H1 (cell line): ENCODE results near the gene FOXC2. TPM values are rescaled to one million over a fixed set of nuclear protein-coding genes. Genes with fewer than 3 reads are reported as not detected.

Experiments
- BACH1 ChIP-seq: IDR thresholded peaks from 2 replicates; pipeline ENCODE4 v1.6.1; 2012; ENCODE audit warnings: low read length, improper control_type of control experiment
- CEBPB ChIP-seq: IDR thresholded peaks from 2 replicates; pipeline ENCODE4 v1.6.1; 2012; ENCODE audit warnings: low read depth, low read length
- CHD1 ChIP-seq: IDR thresholded peaks from 2 replicates; pipeline ENCODE4 v1.6.1; 2012; ENCODE audit warnings: low read depth, low read length, improper control_type of control experiment
- CREB1 ChIP-seq: IDR thresholded peaks from 2 replicates; pipeline ENCODE4 v1.6.1; 2012; ENCODE audit warnings: inconsistent platforms
- CTCF ChIP-seq, 3 experiments: IDR thresholded peaks; 1 replicate in 2 of 3; 2 replicates in 1 of 3; pipeline versions ENCODE4 v1.5.1 to v1.6.1; 2011; ENCODE audit warnings: low read length in 3 of 3, mild to moderate bottlenecking in 3 of 3, inconsistent platforms in 2 of 3, low read depth in 1 of 3, moderate library complexity in 1 of 3; ENCODE audit not compliant: insufficient read depth in 1 of 3; ENCODE audit errors: control extremely low read depth in 1 of 3
- E2F6 ChIP-seq: IDR thresholded peaks from 2 replicates; pipeline ENCODE4 v1.6.1; 2012; ENCODE audit warnings: inconsistent platforms
- EGR1 ChIP-seq: IDR thresholded peaks from 2 replicates; pipeline ENCODE4 v1.6.1; 2011; ENCODE audit warnings: low read depth, low read length, borderline replicate concordance
- FOSL1 ChIP-seq: IDR thresholded peaks from 2 replicates; pipeline ENCODE4 v1.6.1; 2011; ENCODE audit warnings: mild to moderate bottlenecking, low read depth, low read length, moderate library complexity; ENCODE audit not compliant: insufficient read depth
- GTF2F1 ChIP-seq: IDR thresholded peaks from 2 replicates; pipeline ENCODE4 v1.6.1; 2012; ENCODE audit warnings: low read depth, low read length, improper control_type of control experiment, borderline replicate concordance
- USF2 ChIP-seq: IDR thresholded peaks from 2 replicates; pipeline ENCODE4 v1.6.1; 2011; ENCODE audit warnings: low read length, improper control_type of control experiment
- polyA plus RNA-seq, 7 experiments: library from polyadenylated mRNA; depleted of rRNA in 3 of 7; stranded (reverse) in 5 of 7; unstranded in 2 of 7; fragments of >200 nt in 5 of 7; fragments of 200-250 nt in 2 of 7; gene quantifications; 1 replicate in 5 of 7; 2 replicates in 1 of 7; 4 replicates in 1 of 7; pipeline versions ENCODE4 v1.2.1 to v1.2.3, GENCODE V29; 2011 to 2013; ENCODE audit warnings: missing spikeins in 2 of 7, mixed read lengths in 2 of 7
- total RNA-seq: library from RNA; stranded (reverse); fragmentation: NEBNext Ultra II Directional; extraction: Animal tissue kit (Norgen Biotek cat#: 25700); gene quantifications from 2 replicates; pipeline ENCODE4 v1.2.1, GENCODE V29; 2021

Gene FOXC2
- total and polyA plus RNA-seq, 2 of the 8 experiments (the other 6 are each of a cell fraction or from before 2014, with no cell fraction given): 0.09 TPM; not detected in 1

DNA sequence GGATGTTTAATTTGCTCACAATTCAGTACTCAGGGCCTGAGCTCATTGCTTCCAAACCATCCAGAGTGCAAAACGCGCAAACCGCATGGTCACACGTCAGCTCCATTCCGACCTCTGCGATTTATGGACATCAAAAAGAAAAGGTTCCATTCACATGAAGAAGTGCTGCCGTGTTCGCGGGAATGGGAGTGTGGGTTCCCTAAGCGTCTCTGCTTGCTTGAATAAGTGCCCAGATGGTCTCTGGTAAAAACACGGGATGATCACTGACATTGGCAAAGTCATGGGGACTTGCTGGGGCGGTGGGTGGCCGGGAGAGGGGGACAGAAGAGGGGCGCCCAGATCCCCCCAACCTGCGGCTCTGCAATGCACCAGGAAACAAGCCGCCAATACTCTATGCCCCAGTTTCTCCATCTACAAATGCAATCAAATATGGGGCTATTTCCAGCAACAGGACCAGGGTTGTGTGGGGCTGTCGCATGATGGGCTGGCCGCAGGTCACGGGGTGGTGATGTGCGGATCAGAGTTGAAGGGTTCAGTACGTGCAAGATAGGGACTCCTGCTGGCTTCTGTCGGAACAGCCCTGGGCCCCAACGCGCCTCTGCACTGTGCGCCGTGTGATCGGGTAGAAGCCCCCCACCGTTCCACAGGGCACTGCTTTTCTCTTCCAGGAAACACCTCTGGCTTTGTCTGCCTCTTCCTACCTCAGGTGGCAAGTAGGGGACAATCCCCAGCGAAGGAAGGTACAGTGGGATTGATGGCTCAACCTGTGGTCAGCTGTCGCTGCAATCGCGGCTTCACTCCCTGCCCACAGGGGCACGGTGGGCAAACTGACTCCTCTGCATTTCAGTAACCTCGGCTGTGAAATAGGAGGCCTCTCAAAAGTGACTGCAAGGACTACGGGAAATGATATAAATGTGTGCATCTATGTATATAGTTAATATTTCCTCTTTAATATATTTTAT, 45.1 kb upstream of the FOXC2 start (continued):
- TF ChIP-seq USF2 (no peak), FOSL1 (no peak), E2F6 (0 out of 2 replicates have a peak, but pooled peaks have one; percentile 0), EGR1 (no peak), CEBPB (no peak), BACH1 (no peak), GTF2F1 (no peak), CHD1 (no peak), CREB1 (no peak), CTCF (IDR thresholded peaks at IDR 0.05; ENCODE audit: control extremely low read depth in 1 of 3, insufficient read depth in 1 of 3, low read depth in 1 of 3, low read length in 3 of 3) (peak in 2 of 3 experiments; percentile 10 to 16; a peak in 2 of 4 replicates)
- TF ChIP-seq, all 59 proteins: peak for 3
